Right lobe of liver (tissue), 6 donors: ENCODE measurements around the gene ANXA8L1. TPM values are rescaled to one million over a fixed set of nuclear protein-coding genes. Genes with fewer than 3 reads are reported as not detected.
"Not testable (repeated sequence)": the region's sequence is repeated elsewhere in the genome, so short reads cannot be mapped to it uniquely, and the experiment has no call there.

Source experiments
- ATAC-seq, 4 donors: fragments of 200-7000 bp; cut with Tn5 transposase; one replicate each; pipeline ENCODE4 v1.9.1; 2020; ENCODE audit warnings: mild to moderate bottlenecking in 4 of 4, moderate library complexity in 4 of 4
- DNase-seq, 3 donors: peaks; one replicate each; pipeline ENCODE4 v3.0.0-alpha.2; 2020
- H3K27ac ChIP-seq, 3 donors: fragments of 200-600 bp; one replicate each; pipeline ENCODE4 v1.8.0; 2022
- H3K27me3 ChIP-seq, 2 donors: fragments of 200-600 bp; one replicate each; pipeline ENCODE4 v1.8.0; 2022
- H3K36me3 ChIP-seq, 4 donors: fragments of 200-600 bp; sonication (generic) in 1 of 4; one replicate each; pipeline versions ENCODE4 v1.5.1 to v1.8.0; 2017 to 2022; ENCODE audit warnings: control low read depth in 1 of 4
- H3K4me1 ChIP-seq, 4 donors: fragments of 200-600 bp; sonication (generic) in 1 of 4; one replicate each; pipeline versions ENCODE4 v1.5.1 to v1.8.0; 2017 to 2022; ENCODE audit warnings: control low read depth in 1 of 4
- H3K4me3 ChIP-seq, 3 donors: fragments of 200-600 bp; one replicate each; pipeline ENCODE4 v1.8.0; 2022
- H3K9me3 ChIP-seq, 4 donors: fragments of 200-600 bp; sonication (generic) in 1 of 4; one replicate each; pipeline versions ENCODE4 v1.5.1 to v1.8.0; 2017 to 2022; ENCODE audit warnings: control low read depth in 1 of 4
- CTCF ChIP-seq, 4 donors: fragments of 200-600 bp in 3 of 4; fragments of 450-650 bp in 1 of 4; IDR thresholded peaks; one replicate each; pipeline versions ENCODE4 v1.5.1 to v1.8.0; 2016 to 2022; ENCODE audit warnings: antibody characterized with exemption in 4 of 4, mild to moderate bottlenecking in 2 of 4
- POLR2A ChIP-seq: fragments of 450-650 bp; IDR thresholded peaks from one replicate; pipeline ENCODE4 v1.6.1; 2017; ENCODE audit warnings: antibody characterized with exemption, mild to moderate bottlenecking
- WGBS: methylation state at CpG from one replicate; pipeline ENCODE4 v1.1.6; 2018; ENCODE audit warnings: low coverage, low lambda C conversion rate; ENCODE audit not compliant: insufficient coverage; ENCODE audit errors: missing lambda C conversion rate; 5-methylcytosine and 5-hydroxymethylcytosine counted together
- intact Hi-C, 2 donors: fragments of 100-400 bp; cut with DNase I; formaldehyde crosslinking; loops; one replicate each; pipeline versions ENCODE4 v1.11.2 to v1.14.1; 2022
- long read RNA-seq: library from polyadenylated mRNA; unstranded; transcript quantifications from one replicate; pipeline ENCODE4 v2.0.0, GENCODE V29; 2019
- total RNA-seq, 6 experiments: library from RNA; depleted of rRNA in 2 of 6; stranded (reverse); fragments of >200 nt in 2 of 6; fragmentation: NEBNext Ultra II Directional in 3 of 6; extraction: Animal tissue kit (Norgen Biotek cat#: 25700) in 3 of 6; gene quantifications; one replicate each; pipeline versions ENCODE4 v1.1.0 to v1.2.4, GENCODE V29; 2016 to 2023
- donor health status: DM: no; HTN: yes; CAD: no.
- donor health status: DM: no; HTN: no; CAD: no.
- donor health status: DM: no; HTN: no; CAD: no.
- donor health status: DM: no; HTN: yes; CAD: no.
- donor health status: DM: no; HTN: yes; CAD: no.

Gene ANXA8L1
- 1 to 10 TPM in 1 of 6 experiments, under 1 TPM in 3, not detected in 2; 0.25 to 1.2 (median 0.45) TPM for total RNA-seq
- long read RNA-seq = 0 reads

GRCh38 chr10:46375406-46375805 lies at the start of gene ANXA8L1:
TSS of gene ANXA8L1 (plus strand) at chr10:46375776. CDS start at chr10:46375852, 76 bp downstream.
- intact Hi-C loops, H3K4me3 ChIP-seq, H3K36me3 ChIP-seq, DNase-seq, H3K4me1 ChIP-seq, H3K9me3 ChIP-seq, H3K27me3 ChIP-seq, H3K27ac ChIP-seq: not testable (repeated sequence)
- WGBS = no CpG with 5 or more reads among the region's 11 CpGs
- peak; percentile 13 to 58 (median 38) for ATAC-seq

GRCh38 chr10:46326066-46326465 lies 49.5 kb upstream of the ANXA8L1 start:
- Histone ChIP-seq H3K27ac (no peak overlapping the region), H3K9me3 (no peaks in the 10 kb centered on the region), H3K4me1 (no peaks in the 10 kb centered on the region), H3K27me3 (no peaks in the 10 kb centered on the region), H3K36me3 (no peaks in the 10 kb centered on the region), H3K4me3 (no peak overlapping the region)
- no peak for TF ChIP-seq POLR2A
- no peak for TF ChIP-seq CTCF (IDR thresholded peaks at IDR 0.05)
- no peak for ATAC-seq
- intact Hi-C loops = no loop called here
- WGBS = no CpG with 5 or more reads among the region's 1 CpG
- no peak for DNase-seq

- intact Hi-C loops = no loop called here
- Histone ChIP-seq H3K4me1 (no peaks in the 10 kb centered on the region), H3K9me3 (no peaks in the 10 kb centered on the region), H3K27me3 (no peaks in the 10 kb centered on the region), H3K4me3 (no peak overlapping the region), H3K36me3 (no peaks in the 10 kb centered on the region), H3K27ac (no peak overlapping the region)
- WGBS = no CpG with 5 or more reads among the region's 4 CpGs
- TF ChIP-seq CTCF (IDR thresholded peaks at IDR 0.05) = no peak
- TF ChIP-seq POLR2A = no peak
- ATAC-seq = peak in 1 of 4 donors; percentile 8
- no peak for DNase-seq
Measured at GRCh38 chr10:46326971-46327370, 48.6 kb upstream of the ANXA8L1 start.

GRCh38 chr10:46327685-46328084 lies 47.9 kb upstream of the ANXA8L1 start:
- WGBS = no CpG with 5 or more reads among the region's 5 CpGs
- ATAC-seq (no peak), DNase-seq (no peak)
- Histone ChIP-seq H3K4me3 (no peak overlapping the region), H3K9me3 (no peaks in the 10 kb centered on the region), H3K27me3 (no peaks in the 10 kb centered on the region), H3K4me1 (no peaks in the 10 kb centered on the region), H3K36me3 (no peaks in the 10 kb centered on the region), H3K27ac (no peak overlapping the region)
- TF ChIP-seq POLR2A (no peak), CTCF (IDR thresholded peaks at IDR 0.05) (no peak)
- intact Hi-C loops = no loop called here

GRCh38 chr10:46328853-46329689 lies 46.5 kb upstream of the ANXA8L1 start:
- intact Hi-C loops = no loop called here
- no peaks in the 10 kb centered on the region for H3K9me3 ChIP-seq
- H3K36me3 ChIP-seq = no peaks in the 10 kb centered on the region
- 47% methylated on average over 3 of the region's 9 CpGs for WGBS
- no peaks in the 10 kb centered on the region for H3K27me3 ChIP-seq
- no peaks in the 10 kb centered on the region for H3K4me1 ChIP-seq
- TF ChIP-seq POLR2A = no peak
- no peak for TF ChIP-seq CTCF (IDR thresholded peaks at IDR 0.05)
- H3K4me3 ChIP-seq = no peak overlapping the region
- ATAC-seq (no peak), DNase-seq (no peak)
- H3K27ac ChIP-seq = no peak overlapping the region
